ENCODE measurements around the gene BPNT1.
"Not testable (repeated sequence)": the region's sequence is repeated elsewhere in the genome, so short reads cannot be mapped to it uniquely, and the experiment has no call there.

The BPNT1 gene

DNA sequence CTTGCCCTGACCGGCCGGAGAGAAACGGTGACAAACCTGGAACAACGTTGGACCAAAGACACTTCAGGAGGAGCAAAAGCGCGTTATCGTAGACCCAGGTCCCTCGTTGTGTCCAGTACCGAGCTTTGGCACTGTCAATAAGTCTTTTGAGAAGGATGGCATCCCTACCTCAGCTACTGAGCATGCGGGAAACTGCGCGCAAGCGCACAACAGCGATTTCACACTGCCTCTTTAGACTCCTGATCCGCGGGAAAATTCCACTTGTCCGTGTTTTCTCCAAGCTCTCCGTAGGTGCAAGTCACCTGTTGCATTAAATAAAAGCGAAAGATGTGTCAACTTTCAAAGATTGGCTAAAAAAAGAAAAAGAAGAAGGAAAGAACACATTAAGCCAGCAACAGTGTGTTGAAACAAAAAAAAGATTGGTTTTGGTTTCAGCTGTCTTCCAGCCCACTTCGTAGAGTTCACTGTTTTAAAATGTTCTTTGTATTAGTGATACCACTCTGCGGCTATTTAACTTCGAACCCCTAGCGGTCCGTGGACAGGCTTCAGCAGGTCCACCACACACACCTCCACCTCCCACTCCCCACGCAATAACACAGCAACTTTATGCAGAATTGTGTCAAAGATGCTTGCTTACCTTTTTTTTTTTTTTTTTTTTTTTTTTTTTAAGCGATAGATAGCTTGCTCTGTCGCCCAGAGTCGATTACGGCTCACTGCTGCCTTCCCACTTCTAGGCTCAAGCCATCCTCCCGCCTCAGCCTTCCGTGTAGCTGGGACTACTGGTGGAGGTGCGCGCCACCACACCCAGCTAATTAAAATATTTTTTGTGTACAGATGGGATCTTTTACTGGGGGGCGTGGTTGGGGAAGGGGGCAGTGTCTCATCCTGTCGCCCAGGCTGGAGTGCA lies at the start of gene BPNT1:
Gene BPNT1, minus strand, starts transcription at position 139 of the 907 bp plus-strand sequence. CDS start 9,942 bp downstream, outside the sequence.
- DNase-seq (ENCODE audit: low read depth in 2 of 2): peak; percentile 87 to 95

DNA sequence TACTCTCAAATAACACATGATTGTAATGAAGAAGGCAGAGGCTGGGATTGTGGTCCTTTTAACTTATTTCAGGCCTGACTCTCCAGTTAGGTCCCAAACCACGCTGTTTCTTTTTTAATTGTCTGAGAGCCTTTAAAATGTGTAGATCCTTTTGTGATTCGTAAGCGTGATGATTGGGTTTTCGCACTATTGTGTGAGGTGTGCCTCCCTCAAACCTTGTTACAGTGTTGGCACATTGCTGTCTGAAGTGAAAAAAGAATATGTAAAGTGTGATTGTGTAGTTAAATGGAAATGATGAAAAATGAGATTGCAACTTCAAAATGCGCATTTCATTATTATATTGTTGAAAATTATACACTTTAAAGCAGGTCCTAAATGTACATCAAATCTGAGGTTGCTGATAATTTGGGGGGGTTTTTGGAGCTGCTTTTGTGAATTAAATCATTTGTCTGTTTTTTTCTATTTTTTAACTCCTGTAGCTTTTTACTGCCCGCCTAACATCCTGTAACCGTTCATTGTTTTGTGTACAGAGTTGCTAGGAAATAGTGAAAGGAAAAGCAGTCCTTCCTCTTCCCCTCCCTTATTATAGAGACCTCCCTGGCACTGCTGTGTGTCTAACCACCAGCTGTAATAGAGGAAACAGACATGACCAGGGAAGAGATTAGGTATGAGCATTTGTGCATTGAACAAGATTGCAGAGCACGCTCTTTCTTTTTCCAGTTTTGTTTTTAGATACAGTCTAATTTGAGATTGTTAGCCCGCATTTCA lies 47.6 kb upstream of the BPNT1 start:
- DNase-seq (ENCODE audit: low read depth in 2 of 2): no peak

- DNase-seq (ENCODE audit: low read depth in 2 of 2): no peak
Observed at GRCh38 chr1:220135755-220136154, 46.2 kb upstream of the BPNT1 start.

GRCh38 chr1:220129479-220130210 lies 40.1 kb upstream of the BPNT1 start:
- DNase-seq (ENCODE audit: low read depth in 2 of 2): no peak

DNA sequence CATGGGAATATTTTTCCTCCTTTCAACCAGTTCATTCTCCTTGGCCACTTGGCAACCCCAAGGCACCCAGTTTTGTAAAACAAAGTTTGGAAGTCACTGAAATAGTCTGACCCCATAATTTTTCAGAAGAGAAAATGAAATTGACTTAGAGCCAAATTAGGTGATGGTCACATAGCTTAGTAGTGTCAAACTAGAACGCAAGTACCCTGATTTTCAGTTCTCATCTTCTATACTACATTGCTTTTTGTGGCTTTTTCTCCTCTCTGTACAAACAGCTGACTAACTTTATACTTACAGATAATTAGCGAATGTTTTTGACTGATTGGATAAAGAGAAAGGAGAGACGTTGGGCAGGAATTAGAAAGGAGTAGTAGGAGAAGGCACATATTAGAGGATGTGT lies 37.5 kb upstream of the BPNT1 start:
- no peak for DNase-seq (ENCODE audit: low read depth in 2 of 2)

- DNase-seq (ENCODE audit: low read depth in 2 of 2): no peak
Observed at GRCh38 chr1:220124542-220124941, 35.0 kb upstream of the BPNT1 start.

DNA sequence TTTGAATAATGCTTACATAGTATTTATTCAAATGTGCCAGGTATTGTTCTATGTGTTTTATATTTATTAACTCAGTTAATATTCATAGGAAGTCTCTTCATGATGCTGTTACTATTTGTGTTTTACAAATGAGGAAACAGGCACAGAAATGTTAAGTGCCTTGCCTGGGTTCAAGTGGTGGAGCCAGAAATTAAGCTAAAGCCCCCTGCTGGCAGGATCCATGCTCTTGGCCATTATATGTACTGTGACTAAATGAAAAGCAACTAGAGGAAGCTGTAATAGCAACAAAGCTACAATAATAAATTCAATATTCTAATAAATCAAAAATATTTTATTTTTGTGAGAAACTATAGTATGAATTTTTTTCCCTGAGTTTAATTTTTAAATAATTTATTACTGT lies 34.3 kb upstream of the BPNT1 start:
- DNase-seq (ENCODE audit: low read depth in 2 of 2): no peak

- no peak for DNase-seq (ENCODE audit: low read depth in 2 of 2)
Observed at GRCh38 chr1:220123066-220123465, 33.5 kb upstream of the BPNT1 start.

- no peak for DNase-seq (ENCODE audit: low read depth in 2 of 2)
Observed at GRCh38 chr1:220121791-220122530, 32.4 kb upstream of the BPNT1 start.

GRCh38 chr1:220119043-220119512 lies 29.5 kb upstream of the BPNT1 start:
- no peak for DNase-seq (ENCODE audit: low read depth in 2 of 2)

GRCh38 chr1:220113136-220113695 lies 23.6 kb upstream of the BPNT1 start:
- no peak for DNase-seq (ENCODE audit: low read depth in 2 of 2)

DNA sequence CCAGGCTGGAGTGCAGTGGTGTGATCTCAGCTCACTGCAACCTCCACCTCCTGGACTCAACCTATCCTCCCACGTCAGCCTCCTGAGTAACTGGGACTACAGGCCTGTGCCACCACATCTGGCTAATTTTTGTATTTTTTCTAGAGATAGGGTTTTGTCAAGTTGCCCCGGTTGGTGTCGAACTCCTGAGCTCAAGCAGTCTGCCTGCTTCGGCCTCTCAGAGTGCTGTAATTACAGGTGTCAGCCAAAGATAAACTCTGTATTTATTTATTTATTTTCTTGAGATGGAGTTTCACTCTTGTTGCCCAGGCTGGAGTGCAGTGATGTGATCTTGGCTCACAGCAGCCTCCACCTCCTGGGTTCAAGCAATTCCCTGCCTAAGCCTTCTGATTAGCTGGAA lies 23.0 kb upstream of the BPNT1 start:
- DNase-seq (ENCODE audit: low read depth in 2 of 2): not testable (repeated sequence)

- DNase-seq (ENCODE audit: low read depth in 2 of 2): not testable (repeated sequence)
Observed at GRCh38 chr1:220110473-220110872, 20.9 kb upstream of the BPNT1 start.

DNA sequence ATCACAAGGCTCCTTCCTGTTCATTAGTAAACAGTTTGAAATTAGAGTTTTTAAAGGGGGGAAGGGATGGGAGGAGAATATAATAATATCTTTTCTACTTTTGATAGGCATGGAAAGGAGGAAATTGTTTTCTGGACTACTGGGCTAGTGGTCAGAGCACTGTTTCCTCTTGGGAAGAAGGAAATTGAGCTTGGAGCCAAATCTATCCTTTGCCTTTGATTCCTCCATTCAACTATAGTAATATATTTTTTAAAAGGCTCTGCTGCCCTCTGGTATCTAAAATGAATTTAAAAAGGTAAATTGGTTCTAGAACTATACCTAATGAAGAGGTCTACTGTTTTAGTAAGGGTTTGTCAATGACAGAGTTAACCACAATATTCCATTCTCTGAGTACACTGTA lies 10.2 kb upstream of the BPNT1 start:
- DNase-seq (ENCODE audit: low read depth in 2 of 2): no peak

GRCh38 chr1:220094016-220094911 lies 4.7 kb upstream of the BPNT1 start, which contains the start of gene IARS2:
Gene IARS2, plus strand, starts transcription at chr1:220094132. Its CDS starts 85 bp downstream, at chr1:220094217.
- DNase-seq (ENCODE audit: low read depth in 2 of 2): peak; percentile 81 to 85

GRCh38 chr1:220093361-220094015 lies 3.9 kb upstream of the BPNT1 start:
- DNase-seq (ENCODE audit: low read depth in 2 of 2): no peak

DNA sequence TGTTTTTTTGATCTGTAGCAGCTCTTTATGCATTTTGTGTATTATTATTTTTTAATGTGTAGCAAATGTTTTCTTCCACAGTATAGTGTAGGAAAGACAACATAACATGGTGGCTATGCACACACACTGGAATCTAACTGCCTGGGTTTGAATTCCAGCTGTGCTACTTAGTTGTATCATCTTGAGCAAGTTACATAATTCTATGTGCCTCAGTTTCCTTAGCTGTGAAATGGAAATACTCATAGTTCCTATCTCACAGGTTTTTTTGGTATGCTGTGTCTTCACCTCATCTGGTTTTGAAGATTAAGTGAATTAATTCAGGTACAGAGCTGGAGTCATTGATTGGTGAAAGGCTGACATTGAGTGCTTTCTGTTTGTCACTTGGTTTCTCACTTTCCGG lies 3.1 kb upstream of the BPNT1 start:
- no peak for DNase-seq (ENCODE audit: low read depth in 2 of 2)

DNA sequence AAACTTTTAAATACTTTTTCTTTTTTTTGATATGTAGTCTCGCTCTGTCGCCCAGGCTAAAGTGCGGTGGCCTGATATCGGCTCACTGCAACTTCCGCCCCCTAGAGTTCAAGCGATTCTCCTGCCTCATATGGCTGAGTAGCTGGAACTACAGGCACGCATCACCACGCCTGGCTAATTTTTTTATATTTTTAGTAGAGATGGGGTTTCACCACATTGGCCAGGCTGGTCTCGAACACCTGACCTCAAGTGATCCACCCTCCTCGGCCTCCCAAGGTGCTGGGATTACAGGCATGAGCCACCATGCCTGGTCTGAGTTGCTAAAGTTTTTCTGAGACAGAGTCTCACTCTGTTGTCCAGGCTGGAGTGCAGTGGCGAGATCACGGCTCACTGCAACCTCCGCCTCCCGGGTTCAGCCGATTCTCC lies 3.3 kb downstream of the BPNT1 start:
- DNase-seq (ENCODE audit: low read depth in 2 of 2): not testable (repeated sequence)

- DNase-seq (ENCODE audit: low read depth in 2 of 2): no peak
Observed at GRCh38 chr1:220084460-220084859, 5.1 kb downstream of the BPNT1 start.
